ENCODE data around the gene GABRR1.

- TF ChIP-seq CTCF (IDR thresholded peaks at IDR 0.05; ENCODE audit: low read depth, low read length, poor library complexity, severe bottlenecking) (no peak), EZH2phosphoT487 (IDR thresholded peaks at IDR 0.05; ENCODE audit: borderline replicate concordance, low read length) (no peak)
These were observed at the start of gene GABRR1 for GRCh38 chr6:89217299-89217910.
